ENCODE measurements around the gene GABBR2.

Gene GABBR2

DNA sequence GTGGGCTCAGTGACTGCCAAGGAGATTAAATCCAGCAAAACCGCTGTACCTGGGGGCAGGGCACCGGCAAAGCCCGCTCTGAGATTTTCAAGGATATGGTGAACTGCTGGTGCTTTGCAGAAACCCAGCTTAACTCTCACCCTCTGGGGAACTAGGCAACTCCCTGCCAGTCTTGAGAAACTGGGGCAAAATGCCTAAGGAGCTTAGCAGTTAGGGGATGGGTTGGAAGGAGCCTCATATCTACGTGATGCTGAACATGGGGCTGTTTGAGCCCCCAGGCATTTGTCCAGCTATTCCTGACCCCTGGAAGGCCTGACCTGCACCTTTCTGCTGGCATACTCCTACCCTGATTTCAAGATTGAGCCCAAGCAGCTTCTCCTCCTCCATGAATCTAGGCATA, 344.6 kb downstream of the GABBR2 start:
- no peak for DNase-seq

DNA sequence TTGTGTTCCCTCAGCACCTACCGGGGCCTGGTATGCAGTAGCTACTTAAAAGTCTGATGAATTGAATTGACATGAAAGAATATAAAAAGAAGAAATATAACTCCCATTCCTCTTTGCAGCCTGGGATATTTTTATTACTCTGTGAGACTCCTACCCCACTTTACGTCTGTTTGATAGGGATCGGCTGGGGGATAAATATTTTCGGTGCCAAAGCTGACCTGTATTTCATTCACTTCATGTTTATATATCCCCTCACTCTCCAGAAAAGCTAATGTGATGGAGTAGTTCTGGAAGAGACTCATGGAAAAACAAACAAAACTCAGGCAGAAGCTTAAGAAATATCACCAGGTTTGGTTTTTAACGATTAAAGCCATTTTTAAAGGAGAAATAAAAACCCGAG, 345.1 kb downstream of the GABBR2 start:
- DNase-seq, result no peak

DNA sequence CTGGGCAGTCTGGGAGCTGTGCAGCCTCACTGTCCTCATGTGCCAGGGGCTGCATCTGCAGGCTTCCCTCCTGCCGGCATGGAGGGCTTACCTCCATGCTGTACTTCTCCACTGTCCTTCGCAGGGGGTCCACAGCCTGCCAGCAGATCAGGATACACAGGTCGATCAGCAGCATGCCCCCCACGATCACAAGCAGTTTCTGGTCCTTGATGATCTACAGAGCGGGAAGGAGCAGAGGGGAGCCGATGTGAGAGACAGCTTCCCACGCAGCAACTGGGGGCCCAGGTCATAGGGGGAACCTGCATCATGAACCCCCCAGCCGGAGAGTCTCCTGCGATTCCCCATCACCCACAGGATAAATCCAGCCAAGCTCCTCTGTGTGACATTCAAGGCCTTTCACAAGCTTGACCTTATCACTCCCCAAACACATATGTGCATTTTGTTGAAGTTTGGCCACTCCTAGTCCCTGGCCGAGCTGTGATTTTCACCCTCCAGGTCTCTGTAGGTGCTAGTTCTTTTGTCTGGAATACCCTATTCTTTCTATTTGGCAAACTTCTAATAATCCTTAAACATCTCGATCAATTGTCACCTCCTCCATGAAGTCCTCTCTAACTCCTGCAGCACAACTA, 346.0 kb downstream of the GABBR2 start:
- DNase-seq, result no peak

DNA sequence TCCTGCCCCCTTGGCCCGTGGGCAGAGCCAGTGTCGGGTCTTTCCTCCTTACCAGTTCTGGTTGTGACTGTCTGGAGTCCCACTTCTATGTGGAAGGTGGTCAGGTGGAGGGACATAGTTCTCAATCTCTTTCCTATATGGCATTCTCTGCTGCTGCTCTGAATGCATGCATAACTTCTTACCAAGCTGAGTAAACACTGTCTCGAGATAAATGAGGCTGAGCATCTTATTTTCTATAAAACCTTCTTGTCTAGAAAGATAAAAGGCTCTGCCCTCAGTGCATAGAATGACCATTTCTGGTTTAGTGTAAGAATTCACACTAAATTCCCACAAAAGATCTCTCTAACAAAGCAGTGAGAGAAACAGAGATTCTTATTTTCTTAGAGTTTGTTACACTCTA, 347.1 kb downstream of the GABBR2 start:
- DNase-seq, result no peak

DNA sequence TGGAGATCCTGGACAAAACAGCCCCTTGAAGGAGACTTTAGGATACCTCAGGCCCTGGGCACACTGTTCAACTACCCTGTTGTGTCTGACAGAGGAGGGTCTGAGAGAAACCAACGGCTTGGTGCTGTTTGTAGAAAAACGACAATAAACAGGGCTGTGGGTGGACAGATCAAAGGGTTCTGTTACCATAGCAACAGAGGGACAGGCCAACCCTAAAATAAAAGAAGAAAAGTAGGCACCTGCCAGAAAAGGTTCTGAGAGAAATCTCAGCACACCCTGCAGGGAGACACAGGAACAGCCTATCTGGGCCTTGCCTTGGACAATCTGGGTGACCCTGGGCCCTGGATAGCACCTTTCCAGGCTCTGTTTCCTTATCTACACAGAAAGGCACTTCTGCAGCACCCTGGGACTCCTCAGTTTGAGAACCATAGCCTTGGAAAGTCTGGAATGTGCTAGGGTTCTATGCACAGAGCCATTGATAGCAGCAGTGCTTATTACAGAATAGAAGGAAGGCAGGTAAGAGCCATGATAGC, 348.5 kb downstream of the GABBR2 start:
- no peak for DNase-seq

DNA sequence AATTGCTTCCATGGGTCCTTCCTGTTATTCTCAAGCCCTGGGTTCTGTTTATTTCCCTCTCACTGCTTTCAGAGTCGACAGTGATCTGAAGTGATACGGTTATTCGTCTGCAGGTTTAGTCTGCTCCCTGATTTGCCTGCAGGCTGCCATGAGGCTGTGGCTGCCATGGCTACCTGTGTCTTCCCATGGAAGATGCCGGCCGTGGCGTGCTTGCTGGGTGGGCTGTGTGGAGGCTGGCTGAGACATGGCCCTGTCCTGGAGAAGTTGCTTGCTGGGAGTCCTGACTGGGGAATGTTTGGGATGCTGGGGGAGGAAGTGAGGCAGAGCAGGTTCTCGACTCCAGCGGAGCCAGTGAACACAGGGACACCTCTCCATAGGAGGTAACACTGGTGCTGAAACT, 349.2 kb downstream of the GABBR2 start:
- DNase-seq, result no peak

DNA sequence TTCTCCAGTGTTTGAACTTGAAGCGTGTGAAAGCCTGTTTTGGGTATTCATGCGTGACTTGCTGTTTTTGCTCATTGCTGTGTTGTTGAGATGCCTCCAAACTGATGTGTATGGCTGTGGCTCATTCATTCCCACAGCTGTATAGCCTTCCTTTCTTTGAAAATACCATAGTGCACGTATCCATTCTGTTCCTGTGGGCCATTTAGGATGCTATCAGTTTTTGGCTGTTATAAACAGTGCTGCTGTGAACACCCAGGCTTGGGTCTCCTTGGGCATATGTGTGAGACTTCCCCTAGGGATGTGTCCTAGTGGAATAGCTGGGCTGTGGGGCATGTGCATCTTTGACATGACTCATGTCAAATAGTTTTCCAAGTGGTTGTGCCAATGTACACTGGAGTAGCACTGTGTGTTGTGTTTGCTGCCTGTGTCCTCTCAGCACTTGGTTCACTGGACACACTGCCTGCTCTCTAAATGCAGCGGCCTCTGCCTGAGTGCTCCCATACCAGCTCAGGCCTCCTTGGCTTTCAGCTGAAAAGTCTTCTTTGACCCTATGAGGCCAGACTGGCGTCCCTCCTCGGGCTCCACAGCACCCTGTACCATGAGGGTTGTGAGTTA, 350.7 kb downstream of the GABBR2 start:
- no peak for DNase-seq

DNA sequence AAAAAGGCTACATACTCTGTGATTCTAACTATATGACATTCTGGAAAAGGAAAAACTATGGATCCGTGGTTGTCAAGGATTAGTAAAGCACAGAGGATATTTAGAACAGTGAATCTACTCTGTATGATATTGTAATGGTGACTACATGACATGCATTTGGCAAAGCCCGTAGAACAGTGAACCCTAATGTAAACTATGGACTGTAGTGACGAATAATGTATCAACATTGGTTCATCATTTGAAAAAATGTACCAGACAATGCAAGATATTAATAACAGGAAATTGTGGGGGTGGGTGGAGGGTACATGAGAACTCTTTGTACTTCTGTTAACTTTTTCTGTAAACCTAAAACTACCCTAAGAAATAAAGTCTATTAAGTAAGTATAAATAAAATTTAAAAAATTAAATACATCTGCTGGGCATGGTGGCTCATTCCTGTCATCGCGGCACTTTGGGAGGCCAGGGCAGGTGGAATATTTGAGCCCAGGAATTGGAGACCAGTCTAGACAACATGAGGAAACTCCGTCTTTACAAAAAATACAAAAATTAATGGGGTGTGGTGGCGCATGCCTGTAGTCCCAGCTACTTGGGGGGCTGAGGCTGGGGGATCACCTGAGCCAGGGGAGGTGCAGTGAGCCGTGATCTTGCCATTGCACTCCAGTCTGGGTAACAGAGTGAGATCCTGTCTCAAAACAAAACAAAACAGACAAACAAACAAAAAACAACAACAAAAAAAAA, 351.6 kb downstream of the GABBR2 start:
- DNase-seq, result no peak

DNA sequence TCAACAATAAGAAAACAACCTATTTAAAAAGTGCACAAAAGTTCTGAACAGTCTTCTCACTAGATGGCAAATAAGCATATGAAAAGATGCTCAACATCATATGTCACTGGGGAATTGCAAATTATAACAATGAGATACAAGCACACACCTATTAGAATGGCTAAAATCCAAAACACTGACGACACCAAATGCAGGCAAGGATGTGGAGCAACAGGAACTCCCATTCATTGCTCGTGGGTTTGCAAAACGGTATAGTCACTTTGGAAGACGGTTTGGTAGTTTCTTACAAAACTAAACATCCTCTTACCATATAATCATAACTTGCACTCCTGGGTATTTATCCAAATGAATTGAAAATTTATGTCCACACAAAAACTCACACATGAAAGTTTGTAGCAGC, 352.4 kb downstream of the GABBR2 start:
- no peak for DNase-seq

DNA sequence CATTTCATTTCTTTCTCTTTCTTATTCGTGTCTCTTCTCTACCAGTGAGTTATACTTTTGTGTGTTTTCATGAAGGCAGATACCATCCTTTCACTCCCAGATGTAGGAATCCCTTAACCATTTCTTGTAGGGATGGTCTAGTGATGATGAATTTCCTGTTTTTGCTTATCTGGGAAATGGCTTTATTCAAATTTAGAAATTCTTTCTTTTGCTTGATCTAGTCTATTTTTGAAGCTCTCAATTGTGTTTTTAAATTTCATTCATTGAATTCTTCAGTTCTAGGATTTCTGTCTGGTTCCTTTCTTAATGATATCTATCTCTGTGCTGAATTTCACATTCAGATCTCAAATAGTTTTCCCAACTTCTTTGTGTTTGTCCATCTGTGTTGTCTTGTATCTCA, 357.4 kb downstream of the GABBR2 start:
- no peak for DNase-seq

DNA sequence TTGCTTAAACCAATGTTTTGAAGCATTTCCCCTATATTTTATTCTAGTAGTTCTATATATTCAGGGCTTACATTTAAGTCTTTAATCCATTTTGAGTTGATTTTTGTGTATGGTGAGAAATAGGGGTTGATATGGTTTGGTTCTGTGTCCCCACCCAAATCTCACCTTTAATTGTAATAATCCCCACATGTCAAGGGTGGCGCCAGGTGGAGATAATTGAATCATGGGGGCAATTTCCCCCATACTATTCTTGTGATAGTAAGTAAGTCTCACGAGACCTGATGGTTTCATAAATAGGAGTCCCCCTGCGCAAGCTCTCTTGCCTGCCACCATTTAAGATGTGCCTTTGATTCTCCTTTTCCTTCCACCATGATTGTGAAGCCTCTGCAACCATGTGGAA, 361.1 kb downstream of the GABBR2 start:
- no peak for DNase-seq

DNA sequence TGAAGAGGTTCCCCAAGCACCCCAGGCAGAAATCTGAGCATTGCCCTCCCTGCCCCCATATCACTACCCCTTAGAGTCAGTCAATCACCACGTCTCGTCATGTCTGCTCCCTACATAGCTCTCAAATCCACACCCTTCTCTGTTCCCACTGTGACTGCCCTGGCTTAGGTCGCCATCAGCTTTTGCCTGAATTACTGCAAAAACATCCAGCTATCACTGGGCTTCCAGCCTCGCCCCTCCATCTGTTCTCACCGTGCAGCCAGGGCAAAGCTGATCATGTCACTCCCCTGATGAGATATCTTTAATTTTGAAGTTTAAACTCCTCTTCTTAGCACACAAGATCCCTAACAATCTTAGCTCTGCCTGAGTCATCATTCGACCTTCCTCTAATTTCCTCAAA, 363.7 kb downstream of the GABBR2 start:
- DNase-seq, result no peak

DNA sequence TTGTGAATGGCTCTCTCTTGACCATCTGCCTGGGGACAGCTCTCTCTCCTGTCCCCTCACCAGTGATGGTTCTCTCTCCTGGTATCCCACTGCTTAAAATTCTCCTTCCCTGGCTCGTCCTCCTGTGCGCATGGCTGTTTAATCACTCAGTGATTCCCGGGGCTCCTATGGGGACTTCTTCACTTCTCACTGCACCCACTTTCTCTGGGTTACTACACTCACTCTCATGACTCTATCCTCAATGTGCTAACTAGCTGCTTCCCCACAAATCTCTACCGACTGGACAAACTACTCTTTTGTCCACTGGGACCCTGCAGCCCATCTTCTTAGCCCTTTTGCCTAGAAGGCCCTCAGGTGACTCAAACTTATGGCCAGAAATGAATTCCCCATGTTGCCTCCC, 364.2 kb downstream of the GABBR2 start:
- no peak for DNase-seq

DNA sequence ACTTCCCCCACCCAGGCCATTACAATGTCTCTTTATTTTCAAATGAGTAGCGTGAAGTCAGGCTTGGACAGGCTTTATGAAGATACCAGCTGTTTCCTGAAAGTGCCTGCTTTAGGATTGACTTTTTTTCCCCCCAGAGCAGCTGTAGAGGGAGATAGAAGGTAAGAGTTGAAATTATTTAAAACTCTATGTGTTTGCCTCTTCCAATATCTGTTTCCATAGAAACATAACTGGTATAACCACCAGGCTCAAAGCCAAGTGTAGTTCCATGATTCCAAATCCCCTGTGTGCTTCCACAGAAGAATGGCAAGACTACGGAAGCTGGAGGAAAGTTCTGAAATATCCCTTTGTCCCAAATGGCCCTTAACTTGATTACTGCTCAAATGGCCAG, 365.9 kb downstream of the GABBR2 start:
- DNase-seq, result no peak

DNA sequence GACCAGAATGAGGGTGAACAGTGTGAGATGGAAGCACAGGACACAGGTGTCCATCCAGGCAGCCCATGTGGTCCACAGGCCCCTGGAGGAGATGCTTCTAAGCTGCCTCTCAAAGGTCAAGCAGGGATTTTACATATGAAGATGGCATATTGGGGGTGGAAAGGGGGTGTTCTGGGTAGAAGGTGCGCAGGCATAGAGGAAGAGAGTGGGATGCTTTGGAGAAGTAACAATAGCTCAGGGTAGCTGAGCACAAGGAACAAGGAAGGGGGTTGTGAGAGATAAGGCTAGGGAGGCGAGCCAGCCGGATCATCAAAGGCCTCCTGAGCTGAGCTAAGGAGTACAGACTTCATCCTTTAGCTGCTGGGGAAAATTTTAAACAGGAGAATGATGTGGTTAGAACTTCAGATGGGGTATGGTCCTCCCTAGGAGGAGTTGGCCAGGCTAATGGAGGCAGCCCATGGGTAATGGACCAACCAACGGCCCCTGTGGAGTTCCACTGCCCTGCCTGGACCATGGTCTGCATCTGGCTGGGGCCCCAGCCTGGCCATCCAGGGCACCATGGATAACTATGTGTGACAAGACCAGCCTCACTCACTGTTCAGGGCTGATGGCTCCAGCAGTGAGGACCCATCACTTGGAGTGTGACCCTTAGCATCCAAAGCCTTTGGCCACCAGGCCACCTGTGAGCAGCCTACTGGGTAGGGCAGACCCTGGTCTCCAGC, 366.5 kb downstream of the GABBR2 start:
- no peak for DNase-seq

DNA sequence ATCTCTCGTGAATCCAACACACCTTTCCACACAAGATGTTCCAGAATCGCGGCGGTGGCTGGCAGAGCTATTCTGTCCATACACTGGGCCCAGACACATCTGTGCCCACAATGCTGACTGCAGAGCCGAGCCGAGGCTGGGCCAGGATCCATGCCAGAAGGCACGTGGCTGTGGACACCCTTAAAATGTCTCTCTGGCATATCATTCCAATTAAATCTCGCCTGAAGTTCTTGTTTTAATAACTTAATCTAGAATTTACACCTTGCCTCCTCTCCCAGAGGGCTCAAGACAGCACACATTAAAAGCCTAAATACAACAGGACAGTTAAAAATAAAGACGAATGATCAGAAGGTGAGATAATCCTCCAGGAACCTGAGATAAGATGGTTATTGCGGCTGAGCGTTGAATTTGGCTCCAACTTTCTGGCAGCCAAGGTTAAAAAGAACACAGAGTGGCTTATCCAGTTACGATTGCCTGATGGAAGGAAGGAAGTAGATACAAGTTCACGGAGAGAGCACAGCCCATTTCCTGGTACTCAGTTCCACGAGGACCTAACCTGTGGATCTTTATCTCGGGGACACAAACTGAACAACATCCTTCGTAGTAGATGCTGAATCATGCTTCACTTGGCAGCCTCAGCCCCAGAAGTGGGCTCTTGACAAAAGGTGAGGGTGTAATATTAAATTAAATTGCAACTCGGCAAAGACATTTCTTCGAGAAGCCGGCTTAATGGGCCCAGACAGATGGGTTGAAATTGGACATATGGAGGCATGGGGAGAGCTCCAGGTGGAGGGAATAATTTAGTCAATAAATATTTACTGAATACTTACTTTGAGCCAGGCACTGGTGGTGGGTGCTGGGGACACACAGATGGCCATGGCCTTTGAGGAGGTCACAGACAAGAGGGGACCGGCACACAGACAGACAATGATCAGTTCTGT, 367.3 kb downstream of the GABBR2 start:
- DNase-seq, result no peak

DNA sequence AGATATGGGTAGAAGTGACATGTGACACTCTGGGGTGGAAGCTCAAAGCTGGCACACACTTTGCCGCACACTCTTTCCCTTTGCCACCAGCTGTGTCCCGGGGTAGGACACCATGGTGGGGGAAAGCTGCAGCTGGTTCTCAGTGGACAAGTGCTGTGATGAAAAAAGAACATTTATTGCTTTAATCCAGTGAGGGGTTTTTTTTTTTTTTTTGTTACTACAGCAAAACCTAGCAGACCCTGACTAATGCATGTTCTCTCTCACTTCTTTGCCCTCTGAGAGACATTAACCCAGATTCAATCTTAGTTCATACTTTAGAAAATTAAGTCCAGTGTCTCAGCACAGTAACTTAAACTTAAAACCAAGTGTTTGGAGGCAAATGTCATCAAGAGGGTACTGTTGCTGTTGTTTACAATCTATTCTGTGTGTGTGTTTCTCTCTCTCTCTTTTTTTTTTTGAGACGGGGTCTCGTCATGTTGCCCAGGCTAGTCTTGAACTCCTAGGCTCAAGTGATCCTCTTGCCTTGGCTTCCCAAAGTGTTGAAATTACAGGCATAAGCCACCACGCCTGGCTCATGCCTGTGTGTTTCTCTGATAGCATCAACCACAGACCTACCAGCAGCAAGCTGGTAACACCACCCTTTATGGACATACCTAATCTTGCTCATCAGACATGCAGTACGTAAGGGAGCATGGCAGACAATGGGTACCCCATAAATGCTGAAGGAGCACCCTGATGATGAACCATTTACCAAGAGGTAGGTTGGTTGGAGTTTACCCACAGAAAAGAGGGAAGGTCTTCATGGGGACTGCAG, 368.5 kb downstream of the GABBR2 start:
- no peak for DNase-seq

DNA sequence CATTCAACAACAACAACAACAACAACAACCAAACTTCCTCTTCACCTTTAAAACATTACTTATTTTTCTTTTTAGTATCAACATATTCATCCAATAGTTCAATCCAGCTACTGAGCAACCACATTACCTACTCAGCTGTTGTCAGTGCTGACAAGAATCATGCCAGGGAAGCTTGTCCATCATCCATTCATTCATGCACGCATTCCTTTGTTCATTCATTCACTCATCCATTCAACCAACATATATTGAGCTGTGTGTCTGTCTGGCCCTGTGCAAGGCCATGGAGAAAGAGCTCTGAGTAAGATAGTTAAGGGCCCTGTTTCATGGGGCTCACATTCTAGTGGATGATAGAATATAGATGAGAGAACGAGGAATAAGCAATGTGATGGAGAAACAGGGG, 373.1 kb downstream of the GABBR2 start:
- no peak for DNase-seq

DNA sequence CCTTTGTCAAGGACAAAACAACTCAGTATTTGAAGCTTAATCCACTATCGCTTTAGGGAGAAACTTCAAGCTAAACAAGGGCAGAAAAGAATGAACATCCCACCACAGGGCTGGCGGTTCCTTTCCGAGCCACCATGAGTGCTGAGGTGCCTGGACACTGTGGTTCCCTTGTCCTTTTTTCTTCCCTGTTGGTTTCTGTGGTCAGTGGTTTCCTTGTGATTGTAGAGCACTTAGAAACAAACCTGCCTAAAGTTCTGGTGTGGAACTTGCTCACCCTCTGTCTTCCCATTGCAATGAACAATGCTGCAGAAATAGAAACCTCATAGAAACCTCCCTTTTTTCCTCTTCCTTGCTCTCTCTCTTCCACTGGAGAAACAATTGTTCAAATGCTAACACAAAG, 373.9 kb downstream of the GABBR2 start:
- DNase-seq, result no peak

DNA sequence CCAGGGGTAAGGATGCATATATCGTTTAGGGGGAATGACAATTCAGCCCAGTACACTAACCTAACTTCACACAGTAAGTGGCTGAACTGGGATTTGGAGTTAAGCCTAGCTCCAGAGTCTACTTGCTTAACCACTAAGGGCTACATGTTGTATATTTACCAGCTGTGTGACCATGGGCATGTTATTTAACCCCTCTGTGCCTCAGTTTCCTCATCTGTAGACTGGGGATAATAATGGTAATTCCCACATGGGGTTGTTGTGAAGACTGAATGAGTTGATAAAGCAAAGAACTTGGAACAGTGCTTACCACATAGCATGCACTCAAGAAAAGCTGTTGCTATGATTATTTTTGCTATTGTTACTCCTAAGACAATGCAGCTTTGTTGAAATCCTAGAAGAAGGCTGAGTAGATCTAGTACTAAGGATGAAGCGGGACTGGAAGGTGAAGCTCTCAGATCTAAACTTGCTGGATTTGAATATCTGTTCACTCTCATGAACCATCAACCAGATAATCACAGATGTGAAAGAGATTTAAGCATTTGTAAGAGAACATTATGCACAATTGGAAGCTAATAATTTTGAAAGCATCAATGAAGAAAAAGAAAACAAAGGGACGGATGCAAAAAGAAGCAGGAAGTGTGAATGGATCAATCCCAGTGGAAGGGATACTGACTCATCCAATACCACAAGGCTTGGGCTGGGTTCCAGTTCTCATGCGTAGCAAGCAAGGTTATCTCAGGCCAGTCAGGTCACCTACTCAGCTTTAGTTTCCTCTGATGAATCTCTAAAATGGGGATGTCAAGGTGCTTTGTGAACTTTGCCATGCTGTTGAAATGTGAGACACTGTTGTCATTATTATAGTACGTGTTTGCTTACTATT, 374.8 kb downstream of the GABBR2 start:
- DNase-seq, result no peak

Measured in inflammatory macrophage (primary cell).